Calu3 (cell line): ENCODE data around the gene CPTP. TPM values are rescaled to one million over a fixed set of nuclear protein-coding genes. Genes with fewer than 3 reads are reported as not detected.

Source experiments
- BruUV-seq: library from RNA; stranded (reverse); fragments of 400-500 nt; replicated peaks from 2 replicates; lab custom pipeline; 2021; lab: Mats Ljungman, UMichigan
- CTCF ChIA-PET: fragments of 300-600 bp; sonication (Branson Sonifier 250); formaldehyde crosslinking; loops from one replicate; lab custom pipeline; 2022; ENCODE audit warnings: antibody characterized with exemption; lab: Charles Lee
- DNase-seq: peaks from one replicate; pipeline ENCODE4 v3.0.0; 2022
- H3K27ac Mint-ChIP-seq: one replicate; pipeline ENCODE4 v1.8.0; 2022; ENCODE audit warnings: mixed read lengths; ENCODE audit not compliant: unreplicated experiment
- H3K27me3 Mint-ChIP-seq: one replicate; pipeline ENCODE4 v1.8.0; 2022; ENCODE audit warnings: mixed read lengths; ENCODE audit not compliant: unreplicated experiment
- H3K36me3 Mint-ChIP-seq: one replicate; pipeline ENCODE4 v1.8.0; 2022; ENCODE audit warnings: mild to moderate bottlenecking, moderate library complexity, mixed read lengths; ENCODE audit not compliant: insufficient read depth, unreplicated experiment
- H3K4me1 Mint-ChIP-seq: one replicate; pipeline ENCODE4 v1.8.0; 2022; ENCODE audit warnings: mild to moderate bottlenecking, low read depth, mixed read lengths; ENCODE audit not compliant: unreplicated experiment
- H3K4me3 Mint-ChIP-seq: one replicate; pipeline ENCODE4 v1.8.0; 2022; ENCODE audit warnings: mild to moderate bottlenecking, low read depth, moderate library complexity, mixed read lengths; ENCODE audit not compliant: unreplicated experiment
- H3K9me3 Mint-ChIP-seq: one replicate; pipeline ENCODE4 v1.8.0; 2022; ENCODE audit warnings: low read depth, mixed read lengths; ENCODE audit not compliant: unreplicated experiment
- intact Hi-C: fragments of 100-400 bp; cut with micrococcal nuclease; formaldehyde crosslinking; loops from one replicate; pipeline ENCODE4 v1.10.0; 2022; ENCODE audit not compliant: unreplicated experiment
- total RNA-seq: library from RNA; stranded (reverse); gene quantifications from 2 replicates; pipeline ENCODE4 v1.2.3, GENCODE V29; 2022
- TF ChIP-seq, protein P1 (sequence below): fragments of 200-600 bp; IDR thresholded peaks from one replicate; pipeline ENCODE4 v1.8.0; 2022; ENCODE audit warnings: antibody characterized with exemption; ENCODE audit not compliant: unreplicated experiment

The CPTP gene
- total RNA-seq, 1 experiment from 2014 or later = 20.1 TPM

DNA sequence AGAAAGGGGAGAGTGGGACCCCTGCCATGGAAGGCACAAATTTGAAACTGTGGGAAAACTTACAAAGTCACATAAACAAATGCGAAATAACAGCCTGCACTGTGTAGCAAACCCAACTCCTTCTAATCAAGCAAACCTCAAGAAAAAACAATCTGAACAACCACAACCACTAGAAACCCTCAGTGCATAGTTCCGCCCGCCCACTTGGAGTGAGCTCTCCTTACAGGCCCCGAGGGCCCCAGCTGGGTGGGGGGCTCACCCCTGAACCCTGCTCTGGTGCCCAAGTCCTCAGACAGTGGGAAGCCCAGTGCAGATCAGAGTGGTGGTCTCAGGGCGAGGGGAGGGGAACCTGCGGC lies 34.7 kb downstream of the CPTP start:
- BruUV-seq = no TSS peak
- H3K36me3 Mint-ChIP-seq = peaks cover 6% of the 10 kb centered on the region

DNA sequence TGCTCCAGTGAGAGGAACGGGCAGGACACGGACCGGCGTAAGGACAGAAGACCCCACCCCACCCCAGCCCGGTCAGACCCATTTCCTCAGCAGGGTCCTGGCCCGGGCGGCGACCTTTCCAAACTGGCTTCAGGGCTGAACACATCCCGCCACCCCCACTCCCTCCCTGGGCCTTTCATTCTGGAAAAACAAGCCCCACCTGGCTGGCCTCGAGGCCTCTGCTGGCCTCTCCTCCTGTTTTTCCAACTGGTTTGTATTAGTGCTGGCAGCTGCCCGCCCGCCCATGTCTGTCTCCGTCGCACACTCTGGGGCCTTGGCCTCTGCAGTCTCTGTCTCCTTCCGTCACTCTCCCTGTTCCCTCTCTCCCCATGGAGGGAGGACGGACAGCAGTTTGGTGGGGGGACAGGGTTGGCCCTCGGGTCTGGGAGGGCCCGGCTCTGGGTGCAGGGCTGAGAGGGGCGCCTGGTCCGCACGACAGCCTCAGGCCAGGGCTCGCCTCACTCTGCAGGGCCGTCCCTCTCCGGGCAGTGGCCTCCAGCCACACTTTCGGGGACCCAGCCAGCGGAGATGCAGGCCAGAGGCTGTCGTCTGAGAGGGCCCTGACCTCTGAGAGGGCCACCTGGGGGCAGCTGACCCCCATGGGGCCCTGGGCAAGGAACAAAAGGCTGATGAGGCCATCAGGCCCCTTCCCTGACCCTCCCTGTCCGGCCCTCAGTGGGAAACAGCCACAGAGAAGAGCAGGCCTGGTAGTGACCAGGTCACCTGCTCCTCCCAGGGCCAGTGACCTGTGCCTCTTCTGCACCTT lies 35.3 kb downstream of the CPTP start:
- Mint-ChIP-seq H3K27me3 (peaks cover 14% of the 10 kb centered on the region), H3K9me3 (peaks cover 4% of the 10 kb centered on the region), H3K36me3 (peaks cover 6% of the 10 kb centered on the region), H3K4me3 (no peak overlapping the region), H3K27ac (no peak overlapping the region), H3K4me1 (peaks cover 10% of the 10 kb centered on the region)
- intact Hi-C loops = no loop called here
- no TSS peak for BruUV-seq
- TF ChIP-seq, protein P1, sequence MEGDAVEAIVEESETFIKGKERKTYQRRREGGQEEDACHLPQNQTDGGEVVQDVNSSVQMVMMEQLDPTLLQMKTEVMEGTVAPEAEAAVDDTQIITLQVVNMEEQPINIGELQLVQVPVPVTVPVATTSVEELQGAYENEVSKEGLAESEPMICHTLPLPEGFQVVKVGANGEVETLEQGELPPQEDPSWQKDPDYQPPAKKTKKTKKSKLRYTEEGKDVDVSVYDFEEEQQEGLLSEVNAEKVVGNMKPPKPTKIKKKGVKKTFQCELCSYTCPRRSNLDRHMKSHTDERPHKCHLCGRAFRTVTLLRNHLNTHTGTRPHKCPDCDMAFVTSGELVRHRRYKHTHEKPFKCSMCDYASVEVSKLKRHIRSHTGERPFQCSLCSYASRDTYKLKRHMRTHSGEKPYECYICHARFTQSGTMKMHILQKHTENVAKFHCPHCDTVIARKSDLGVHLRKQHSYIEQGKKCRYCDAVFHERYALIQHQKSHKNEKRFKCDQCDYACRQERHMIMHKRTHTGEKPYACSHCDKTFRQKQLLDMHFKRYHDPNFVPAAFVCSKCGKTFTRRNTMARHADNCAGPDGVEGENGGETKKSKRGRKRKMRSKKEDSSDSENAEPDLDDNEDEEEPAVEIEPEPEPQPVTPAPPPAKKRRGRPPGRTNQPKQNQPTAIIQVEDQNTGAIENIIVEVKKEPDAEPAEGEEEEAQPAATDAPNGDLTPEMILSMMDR = no peak
- DNase-seq = no peak
- CTCF ChIA-PET = no interaction called here

More for the DNA sequence above, 34.7 kb downstream of the CPTP start:
- DNase-seq = no peak
- peaks cover 4% of the 10 kb centered on the region for H3K9me3 Mint-ChIP-seq
- H3K27me3 Mint-ChIP-seq = peaks cover 14% of the 10 kb centered on the region
- intact Hi-C loops = no loop called here
- H3K4me1 Mint-ChIP-seq = peaks cover 10% of the 10 kb centered on the region
- H3K27ac Mint-ChIP-seq = no peak overlapping the region
- TF ChIP-seq, protein P1 = no peak
- CTCF ChIA-PET = no interaction called here
- no peak overlapping the region for H3K4me3 Mint-ChIP-seq

DNA sequence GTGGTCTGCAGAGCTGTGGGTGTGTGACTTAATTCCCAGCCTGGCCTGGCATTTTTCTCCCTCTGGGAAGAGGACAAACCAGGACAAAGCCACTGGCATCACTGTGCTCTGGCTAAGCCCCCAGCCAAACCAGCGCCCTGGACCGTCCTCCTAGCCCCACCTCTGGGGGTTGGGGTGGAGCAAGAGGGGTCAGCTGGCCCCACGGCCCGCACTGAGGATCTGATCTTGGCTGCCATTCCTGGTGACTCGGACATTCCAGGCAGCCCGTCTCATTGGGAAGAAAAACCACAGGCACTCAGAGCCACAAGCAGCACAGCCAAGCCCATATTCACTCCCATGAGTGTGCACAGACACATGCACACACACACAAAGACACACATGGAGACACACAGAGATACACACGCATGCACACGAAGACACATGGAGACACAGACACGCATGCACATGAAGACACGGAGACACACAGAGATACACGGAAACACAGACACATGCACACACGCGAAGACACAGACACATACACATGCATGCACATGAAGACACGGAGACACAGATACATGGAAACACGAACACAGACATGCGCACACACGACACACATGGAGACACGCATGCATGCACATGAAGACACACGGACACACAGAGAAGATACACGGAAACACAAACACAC lies 36.0 kb downstream of the CPTP start:
- TF ChIP-seq, protein P1 = no peak
- peaks cover 4% of the 10 kb centered on the region for H3K9me3 Mint-ChIP-seq
- no peak overlapping the region for H3K4me3 Mint-ChIP-seq
- H3K27ac Mint-ChIP-seq = no peak overlapping the region
- H3K4me1 Mint-ChIP-seq = peaks cover 10% of the 10 kb centered on the region
- H3K27me3 Mint-ChIP-seq = peaks cover 14% of the 10 kb centered on the region
- CTCF ChIA-PET = no interaction called here
- BruUV-seq = no TSS peak
- H3K36me3 Mint-ChIP-seq = peaks cover 6% of the 10 kb centered on the region
- intact Hi-C loops = no loop called here
- no peak for DNase-seq

DNA sequence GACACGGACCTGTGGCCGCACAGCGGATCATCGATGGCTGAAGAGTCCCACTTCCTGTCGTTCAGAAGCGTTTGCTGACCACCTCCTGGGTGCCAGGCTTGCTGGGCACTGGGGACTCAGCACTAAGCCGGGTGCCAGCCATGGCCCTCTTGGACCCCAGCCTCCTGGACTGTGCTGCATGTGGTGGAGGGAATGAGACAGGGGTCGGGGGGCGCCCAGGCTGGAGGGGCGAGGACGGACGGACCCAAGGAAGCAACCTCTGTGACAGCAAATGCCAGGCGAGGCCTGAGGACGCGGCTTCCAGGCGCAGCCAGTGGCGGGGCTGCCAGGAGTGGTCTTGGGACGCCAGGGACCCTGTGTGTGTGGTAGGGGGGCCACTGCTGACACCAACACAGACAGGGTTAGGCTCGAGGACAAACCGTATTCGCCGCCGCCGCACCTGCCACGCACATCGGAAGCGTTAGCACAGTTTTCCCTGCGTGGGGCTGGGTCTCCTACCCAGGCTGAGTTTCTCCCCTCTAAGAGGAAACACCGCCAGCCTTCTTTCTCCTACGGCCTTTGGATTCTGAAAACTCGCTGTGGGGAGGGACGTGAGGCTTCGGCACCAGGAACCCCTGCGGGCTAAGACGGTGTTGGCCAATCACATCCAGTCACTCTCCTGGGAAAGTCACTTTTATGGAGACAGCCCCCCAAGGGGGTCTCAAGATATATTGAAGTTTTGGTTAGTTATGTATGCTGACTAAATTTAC lies 36.8 kb downstream of the CPTP start:
- TF ChIP-seq, protein P1 = no peak
- Mint-ChIP-seq H3K27me3 (peaks cover 14% of the 10 kb centered on the region), H3K4me1 (peaks cover 10% of the 10 kb centered on the region), H3K27ac (no peak overlapping the region), H3K9me3 (peaks cover 4% of the 10 kb centered on the region), H3K4me3 (no peak overlapping the region), H3K36me3 (peaks cover 6% of the 10 kb centered on the region)
- intact Hi-C loops = no loop called here
- BruUV-seq = no TSS peak
- CTCF ChIA-PET = no interaction called here
- DNase-seq = no peak
